Cardiac fibroblast (primary cell): ENCODE data around the gene ADAMTS12.

Experiments used
- DNase-seq, 2 donors: peaks; one replicate each; pipeline versions ENCODE4 v3.0.0 to v3.0.0-alpha.2; 2010; ENCODE audit warnings: low read depth in 2 of 2
- H3K4me3 ChIP-seq, 2 donors: replicated peaks in 1 of 2; 1 replicate in 1 of 2; 2 replicates in 1 of 2; pipeline ENCODE4 v1.5.1; 2011; ENCODE audit warnings: low read depth in 2 of 2, low read length in 2 of 2, mild to moderate bottlenecking in 2 of 2, moderate library complexity in 1 of 2
- CTCF ChIP-seq: IDR thresholded peaks from one replicate; pipeline ENCODE4 v1.5.1; 2011; ENCODE audit warnings: low read depth, mild to moderate bottlenecking, low read length, inconsistent platforms

Gene ADAMTS12

GRCh38 chr5:33726422-33727165, 165.2 kb downstream of the ADAMTS12 start:
- peak; percentile 35 to 69 for DNase-seq
- no peak overlapping the region for H3K4me3 ChIP-seq
- no peak for TF ChIP-seq CTCF

- TF ChIP-seq CTCF = no peak
- H3K4me3 ChIP-seq = no peak overlapping the region
- DNase-seq = peak; percentile 42 to 92
Measured at GRCh38 chr5:33725806-33726205, 166.0 kb downstream of the ADAMTS12 start.

- DNase-seq = no peak
- no peak overlapping the region for H3K4me3 ChIP-seq
- TF ChIP-seq CTCF = no peak
Measured at GRCh38 chr5:33721491-33722200, 170.1 kb downstream of the ADAMTS12 start.

- no peak overlapping the region for H3K4me3 ChIP-seq
- no peak for TF ChIP-seq CTCF
- no peak for DNase-seq
Measured at GRCh38 chr5:33720176-33720575, 171.6 kb downstream of the ADAMTS12 start.

GRCh38 chr5:33719769-33720168, 172.0 kb downstream of the ADAMTS12 start:
- no peak overlapping the region for H3K4me3 ChIP-seq
- no peak for DNase-seq
- no peak for TF ChIP-seq CTCF

GRCh38 chr5:33715661-33716060, 176.1 kb downstream of the ADAMTS12 start:
- peak in 1 of 2 donors; percentile 43 for DNase-seq
- H3K4me3 ChIP-seq = no peak overlapping the region

More at GRCh38 chr5:33715661-33716060, 176.1 kb downstream of the ADAMTS12 start:
- TF ChIP-seq CTCF = no peak
